EH (cell line): ENCODE measurements around the gene IL31.
"Not testable (repeated sequence)": the region's sequence is repeated elsewhere in the genome, so short reads cannot be mapped to it uniquely, and the experiment has no call there.

ENCODE experiments used
- DNase-seq: peaks from one replicate; pipeline ENCODE4 v3.0.0-alpha.2; 2015; ENCODE audit warnings: low read depth

Gene IL31

DNA sequence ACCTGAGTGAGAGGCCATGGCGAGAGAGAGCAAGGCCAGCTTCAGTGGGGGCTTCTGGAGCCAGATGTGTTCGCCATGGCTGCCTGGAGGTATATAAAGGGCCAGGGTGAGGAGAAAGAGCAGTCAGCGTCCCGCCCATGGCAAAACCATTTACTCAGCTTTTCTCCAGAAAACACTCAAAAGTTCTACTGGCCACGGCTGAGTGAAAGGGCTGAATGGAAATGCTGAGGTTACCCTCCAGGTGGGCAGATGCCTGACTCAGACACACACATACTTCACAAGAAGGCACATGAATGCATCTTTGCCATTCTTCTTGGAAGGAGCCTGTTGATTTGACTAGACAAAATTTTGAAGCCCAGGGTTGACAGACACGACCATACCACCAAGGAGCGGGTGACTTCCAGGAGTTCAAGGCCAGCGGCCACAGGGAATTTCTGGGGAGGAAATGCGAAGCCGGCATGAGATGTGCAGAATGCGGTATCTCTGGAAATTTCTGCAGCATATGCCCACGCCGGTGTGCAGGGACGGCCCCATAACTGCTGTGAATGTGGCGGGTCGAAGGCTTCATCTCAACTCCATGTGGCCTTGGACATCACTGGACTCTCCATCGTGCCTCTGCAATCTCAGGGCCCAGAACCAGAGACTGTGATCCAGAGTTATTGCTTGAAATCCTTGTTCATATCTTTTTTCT is at the start of gene IL31:
TSS of gene IL31 (minus strand) at position 67 of the 691 bp plus-strand sequence. CDS start at position 18, 49 bp downstream.
- no peak for DNase-seq

DNA sequence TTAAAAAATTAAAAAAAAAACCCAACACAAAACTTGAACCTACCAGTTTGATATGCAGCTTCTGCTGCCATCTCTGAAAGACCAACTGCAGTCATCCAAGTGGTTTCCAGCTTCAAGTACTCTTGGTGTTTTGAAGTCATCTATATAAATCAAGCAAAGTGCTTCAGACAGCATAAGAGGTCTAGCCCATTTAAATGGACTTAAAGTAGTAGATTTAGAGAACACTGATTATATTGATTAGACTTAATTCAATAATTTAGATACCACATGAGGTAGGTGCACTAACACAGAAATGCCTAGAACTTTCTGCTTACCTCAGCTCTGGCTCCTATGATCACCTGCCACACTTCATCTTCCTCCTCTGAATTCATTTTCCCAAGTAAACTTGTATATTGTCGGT is 42.4 kb upstream of the IL31 start:
- DNase-seq = no peak

DNA sequence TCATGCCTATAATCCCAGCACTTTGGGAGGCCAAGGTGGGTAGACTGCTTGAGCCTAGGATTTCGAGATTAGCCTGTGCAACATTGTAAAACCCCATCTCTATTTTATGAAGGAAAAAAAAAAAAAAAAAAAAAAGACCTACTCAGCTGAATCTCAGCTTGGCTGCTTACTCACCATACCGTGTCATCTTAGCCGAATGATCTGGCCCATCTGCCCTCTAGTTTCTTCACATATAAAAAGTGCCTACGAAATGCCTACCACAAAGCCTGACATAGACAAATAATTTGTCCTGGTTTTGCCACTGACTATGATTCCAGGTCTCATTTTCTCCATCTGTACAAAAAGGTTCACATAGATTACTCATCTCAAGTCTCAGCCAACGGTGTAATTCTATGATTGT is 41.8 kb upstream of the IL31 start:
- DNase-seq = no peak

DNA sequence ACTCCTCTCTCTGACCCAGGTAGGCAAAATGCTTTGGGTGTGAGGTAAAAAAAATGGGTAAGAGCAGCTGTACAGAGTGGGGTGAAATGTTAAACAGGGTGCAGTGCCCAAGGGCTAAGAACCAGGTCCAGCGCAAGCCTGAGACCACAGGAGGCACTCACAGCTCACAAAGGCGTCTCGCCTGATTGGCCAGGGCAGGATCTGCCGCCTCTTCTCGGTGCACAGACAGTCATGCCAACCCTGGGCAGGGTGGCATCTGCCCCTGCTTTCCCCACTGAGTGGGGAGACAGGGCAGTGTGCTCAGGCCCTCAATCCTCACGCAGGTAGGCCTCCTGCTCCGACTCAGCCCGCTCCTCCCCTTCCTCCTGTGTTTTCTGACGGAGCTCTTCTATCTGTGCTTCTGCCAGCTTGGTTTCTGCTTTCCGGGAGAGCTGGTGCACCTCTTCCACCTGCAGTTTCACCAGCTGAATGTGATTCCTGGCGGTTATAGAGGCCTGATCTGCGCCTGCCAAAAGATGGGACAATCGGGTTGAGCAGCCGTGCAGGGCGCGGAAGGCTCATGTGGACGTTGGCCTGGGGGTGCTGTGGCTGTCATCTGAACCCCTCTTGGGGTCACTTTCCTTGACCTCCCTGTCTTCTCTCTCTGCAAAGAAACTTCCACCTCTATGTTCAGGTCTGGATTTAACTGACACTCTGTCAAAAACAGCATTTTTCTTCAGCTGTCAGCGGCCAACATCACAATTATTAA is 34.2 kb upstream of the IL31 start:
- no peak for DNase-seq

DNA sequence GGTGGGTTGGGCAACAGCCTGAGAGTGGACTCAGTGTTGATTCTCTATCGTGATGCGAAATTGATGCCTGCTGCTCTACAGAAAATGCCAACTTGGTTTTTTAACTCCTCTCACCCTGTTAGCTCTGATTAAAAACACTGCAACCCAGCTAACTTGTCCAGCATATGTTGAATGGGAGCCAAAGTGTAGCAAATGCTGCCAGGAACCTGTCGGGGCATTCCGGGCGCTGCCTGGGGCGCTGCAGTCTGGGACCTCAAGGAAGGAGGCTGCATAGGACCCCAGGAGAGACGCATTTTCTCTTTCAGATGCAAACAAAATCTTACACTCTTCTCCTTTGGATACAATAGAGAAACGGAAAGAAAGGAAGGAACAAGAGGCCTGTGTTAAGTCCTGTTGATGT is 33.4 kb upstream of the IL31 start:
- no peak for DNase-seq

DNA sequence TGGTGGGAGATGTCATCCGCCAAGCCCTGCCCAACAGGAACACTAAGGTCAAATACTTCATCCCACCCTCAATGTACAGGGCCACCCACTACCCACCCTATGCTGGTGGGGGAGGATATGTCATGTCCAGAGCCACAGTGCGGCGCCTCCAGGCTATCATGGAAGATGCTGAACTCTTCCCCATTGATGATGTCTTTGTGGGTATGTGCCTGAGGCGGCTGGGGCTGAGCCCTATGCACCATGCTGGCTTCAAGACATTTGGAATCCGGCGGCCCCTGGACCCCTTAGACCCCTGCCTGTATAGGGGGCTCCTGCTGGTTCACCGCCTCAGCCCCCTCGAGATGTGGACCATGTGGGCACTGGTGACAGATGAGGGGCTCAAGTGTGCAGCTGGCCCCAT is 33.0 kb upstream of the IL31 start:
- no peak for DNase-seq

DNA sequence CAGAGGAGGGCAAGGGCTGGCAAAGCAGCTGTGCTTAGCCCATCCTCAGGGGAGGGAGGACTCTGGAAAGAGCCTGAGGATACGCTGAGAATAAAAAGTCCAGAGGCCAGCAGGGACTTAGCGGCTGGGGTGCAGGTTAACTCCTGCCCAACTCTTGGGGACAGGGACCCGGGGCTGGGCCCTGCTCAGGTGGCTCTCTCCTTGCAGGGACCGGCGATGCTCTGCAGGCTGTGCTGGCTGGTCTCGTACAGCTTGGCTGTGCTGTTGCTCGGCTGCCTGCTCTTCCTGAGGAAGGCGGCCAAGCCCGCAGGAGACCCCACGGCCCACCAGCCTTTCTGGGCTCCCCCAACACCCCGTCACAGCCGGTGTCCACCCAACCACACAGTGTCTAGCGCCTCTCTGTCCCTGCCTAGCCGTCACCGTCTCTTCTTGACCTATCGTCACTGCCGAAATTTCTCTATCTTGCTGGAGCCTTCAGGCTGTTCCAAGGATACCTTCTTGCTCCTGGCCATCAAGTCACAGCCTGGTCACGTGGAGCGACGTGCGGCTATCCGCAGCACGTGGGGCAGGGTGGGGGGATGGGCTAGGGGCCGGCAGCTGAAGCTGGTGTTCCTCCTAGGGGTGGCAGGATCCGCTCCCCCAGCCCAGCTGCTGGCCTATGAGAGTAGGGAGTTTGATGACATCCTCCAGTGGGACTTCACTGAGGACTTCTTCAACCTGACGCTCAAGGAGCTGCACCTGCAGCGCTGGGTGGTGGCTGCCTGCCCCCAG is 32.3 kb upstream of the IL31 start:
- DNase-seq = no peak

DNA sequence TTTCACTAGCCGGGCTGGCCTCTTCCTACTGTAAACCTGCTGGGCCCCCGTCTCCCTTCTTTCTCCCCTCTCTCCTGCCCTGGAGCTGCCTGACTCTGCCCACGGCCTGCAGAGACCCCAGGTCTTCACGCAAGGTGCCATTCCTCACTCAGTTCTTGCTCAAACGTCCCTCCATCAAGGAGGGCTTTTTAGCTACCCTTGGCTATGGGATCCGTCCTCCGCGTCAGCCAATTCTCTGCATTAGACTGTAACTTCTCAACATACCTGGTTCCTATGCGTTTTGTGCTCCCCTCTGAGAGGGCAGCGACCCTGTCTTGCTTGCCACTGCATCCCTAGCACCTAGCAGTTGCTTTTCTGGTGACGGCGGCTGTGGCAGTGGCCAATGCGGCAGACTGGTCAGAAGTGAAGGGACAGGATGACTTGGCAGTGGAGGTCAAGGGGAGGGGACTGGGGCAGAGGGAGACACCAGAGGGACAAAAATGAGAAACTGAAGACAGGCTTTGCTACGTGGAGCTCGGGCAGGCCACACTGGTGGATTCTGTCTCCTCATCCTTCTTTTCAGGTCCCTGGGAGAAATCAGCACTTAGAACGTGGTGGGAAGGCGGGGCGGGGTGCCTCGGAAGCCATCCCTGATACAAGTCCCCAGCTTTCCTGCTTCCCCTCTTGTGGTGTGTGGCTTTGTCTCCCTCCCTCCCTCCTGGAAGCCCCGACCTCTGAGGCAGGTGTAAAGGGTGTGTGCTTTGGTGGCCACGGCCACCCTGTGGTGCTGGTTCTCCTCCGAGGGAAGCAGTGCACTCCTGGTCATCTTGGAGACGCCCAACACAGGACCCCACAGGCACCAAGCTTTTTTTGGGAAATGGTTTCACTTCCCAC is 31.3 kb upstream of the IL31 start:
- no peak for DNase-seq

DNA sequence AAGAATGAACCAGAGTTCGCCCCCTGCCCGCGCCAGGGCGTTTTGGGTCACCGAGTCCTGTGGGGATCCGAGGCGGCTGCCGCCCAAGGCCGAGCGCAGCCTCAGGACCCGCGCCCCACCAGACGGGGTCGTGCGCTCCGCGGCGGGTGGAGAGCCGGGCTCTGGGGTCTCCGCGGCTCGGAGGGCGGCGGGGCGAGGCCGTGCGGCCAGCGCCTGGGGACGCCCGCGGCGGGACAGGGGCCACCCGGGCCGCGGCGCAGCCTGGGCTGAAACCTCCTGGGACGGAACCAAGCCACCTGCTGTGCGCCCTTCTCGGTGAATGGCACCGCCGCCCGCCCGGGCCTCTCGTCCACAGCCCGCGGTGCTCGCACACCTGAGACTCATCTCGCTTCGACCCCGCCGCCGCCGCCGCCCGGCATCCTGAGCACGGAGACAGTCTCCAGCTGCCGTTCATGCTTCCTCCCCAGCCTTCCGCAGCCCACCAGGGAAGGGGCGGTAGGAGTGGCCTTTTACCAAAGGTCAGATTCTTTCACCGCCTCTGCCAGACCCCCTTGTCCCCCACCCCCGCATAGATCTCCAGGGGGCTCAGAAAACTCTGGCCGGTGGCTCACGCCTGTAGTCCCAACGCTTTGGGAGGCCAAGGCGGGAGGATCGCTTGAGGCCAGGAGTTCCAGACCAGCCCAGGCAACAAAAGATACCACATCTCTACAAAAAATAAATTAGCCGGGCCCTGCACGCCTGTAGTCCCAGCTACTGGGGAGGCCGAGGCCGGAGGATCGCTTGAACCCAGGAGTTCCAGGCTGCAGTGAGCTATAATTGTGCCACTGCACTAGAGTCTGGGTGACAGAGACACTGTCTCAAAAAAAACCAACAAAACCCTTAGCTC is 30.4 kb upstream of the IL31 start:
- DNase-seq = no peak

DNA sequence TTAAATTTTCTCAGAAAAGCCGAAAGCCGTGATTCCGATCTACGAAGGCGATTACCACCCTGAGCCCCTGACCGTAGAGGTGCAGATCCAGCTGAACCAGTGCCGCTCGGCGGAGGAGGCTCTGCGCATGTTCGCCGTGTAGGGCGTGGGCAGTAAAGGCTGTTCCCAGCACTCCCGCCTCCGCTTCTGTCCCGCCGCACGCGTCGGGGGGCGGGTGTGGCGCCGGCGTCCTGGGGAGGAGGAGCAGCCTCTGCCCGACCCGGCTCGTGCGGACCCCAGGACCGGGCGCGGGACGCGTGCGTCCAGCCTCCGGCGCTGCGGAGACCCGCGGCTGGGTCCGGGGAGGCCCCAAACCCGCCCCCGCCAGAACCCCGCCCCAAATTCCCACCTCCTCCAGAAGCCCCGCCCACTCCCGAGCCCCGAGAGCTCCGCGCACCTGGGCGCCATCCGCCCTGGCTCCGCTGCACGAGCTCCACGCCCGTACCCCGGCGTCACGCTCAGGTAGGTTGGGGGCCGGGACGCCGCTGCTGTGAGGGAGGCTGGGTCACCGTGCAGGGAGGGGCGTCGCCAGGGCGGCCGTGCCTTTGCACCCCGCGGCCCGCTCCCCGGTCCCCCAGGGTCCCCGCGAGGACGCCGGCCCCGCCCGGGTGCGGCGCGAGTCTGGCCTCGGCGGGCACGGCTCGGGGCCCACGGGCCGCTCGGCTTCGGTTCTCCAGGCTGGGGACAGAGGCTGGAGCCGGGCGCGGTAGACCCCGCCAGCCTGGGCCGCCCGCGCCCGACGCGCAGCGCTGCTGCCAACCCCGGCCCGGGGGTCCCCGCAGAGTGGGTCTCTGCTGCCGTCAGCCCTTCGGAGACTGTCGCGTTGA is 29.5 kb upstream of the IL31 start, which contains the start of gene B3GNT4:
TSS of gene B3GNT4 (plus strand) at position 409 of the 866 bp plus-strand sequence. CDS start 910 bp downstream, outside the sequence.
- DNase-seq = peak; percentile 61

DNA sequence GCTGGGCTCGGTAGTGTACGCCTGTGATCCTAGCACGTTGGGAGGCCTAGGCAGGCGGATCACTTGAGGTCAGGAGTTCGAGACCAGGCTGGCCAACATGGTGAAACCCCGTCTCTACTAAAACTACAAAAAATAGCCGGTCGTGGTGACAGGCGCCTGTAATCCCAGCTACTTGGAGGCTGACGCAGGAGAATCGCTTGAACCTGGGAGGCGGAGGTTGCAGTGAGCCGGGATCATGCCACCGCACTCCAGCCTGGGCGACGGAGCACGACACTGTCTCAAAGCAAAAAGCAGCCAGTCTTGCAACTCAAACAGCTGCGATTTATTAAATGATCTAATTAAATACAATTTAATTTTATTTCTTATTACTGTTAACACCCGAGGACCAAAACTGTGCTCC is 28.8 kb upstream of the IL31 start:
- DNase-seq = not testable (repeated sequence)

DNA sequence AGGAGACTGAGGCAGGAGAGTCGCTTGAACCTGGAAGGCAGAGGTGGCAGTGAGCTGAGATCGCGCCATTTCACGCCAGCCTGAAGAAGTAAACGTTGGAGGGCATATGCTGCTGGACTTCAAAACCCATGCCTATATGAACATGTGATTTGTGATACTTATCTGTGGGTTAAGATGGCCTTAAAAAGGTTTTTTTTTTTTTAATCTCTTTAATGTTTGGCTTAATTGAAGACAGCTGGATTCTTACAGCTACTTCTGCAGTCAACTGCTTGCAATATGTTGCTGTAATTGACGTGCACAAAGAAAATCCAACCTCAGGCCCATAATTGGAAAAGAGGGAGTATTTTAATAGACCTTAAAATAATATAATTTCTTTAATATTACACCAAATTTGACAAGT is 28.0 kb upstream of the IL31 start:
- no peak for DNase-seq

DNA sequence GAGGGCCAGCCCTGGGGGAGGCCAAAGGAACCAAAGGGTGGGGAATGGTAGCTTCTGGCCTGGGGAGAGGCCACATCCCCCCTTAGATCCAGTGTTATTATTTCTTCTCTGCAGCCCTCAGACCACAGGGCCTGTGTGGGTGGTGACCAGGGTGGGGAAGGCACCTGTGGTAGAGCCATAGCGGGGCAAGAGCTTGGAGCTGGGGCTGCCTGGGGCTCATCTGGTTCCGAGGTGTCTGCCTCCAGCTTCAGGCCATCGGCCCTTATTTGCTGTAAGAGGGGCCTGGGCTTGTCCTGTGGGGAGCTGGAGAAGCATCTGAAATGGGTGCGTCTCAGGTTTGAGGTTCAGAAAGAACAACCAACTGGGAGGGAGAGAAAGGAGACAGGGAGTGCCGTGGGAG is 27.4 kb upstream of the IL31 start:
- DNase-seq = no peak

DNA sequence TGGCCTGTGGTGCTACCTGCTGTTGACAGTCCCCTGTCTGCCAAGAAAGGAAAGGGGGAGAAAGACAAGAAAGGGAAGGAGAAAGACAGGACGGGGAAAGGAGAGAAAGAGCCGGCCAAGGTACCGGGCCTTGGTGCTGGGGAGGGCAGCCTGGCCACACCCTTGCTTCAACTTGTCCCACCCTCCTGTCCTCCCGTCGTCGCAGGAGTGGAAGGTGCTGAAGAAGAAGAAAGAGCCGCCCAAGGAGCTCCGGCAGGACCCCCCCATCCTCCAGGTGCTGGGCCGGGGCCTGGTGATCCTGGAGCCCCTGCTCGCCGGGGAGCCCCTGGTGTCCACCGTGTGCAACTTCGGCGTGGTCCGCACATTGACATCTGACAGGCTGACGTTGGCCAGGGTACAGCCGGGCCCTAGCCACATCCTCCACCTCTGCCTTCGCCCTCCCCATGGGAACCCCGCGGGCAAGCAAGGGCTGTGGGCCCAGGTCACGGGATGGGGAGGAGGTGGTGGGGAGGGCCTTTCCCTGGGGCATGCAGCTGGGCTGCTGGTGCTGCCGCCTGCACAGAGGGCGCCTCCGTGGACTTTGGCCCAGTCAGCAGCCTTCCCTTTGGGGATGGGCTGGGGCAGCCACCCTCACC is 26.6 kb upstream of the IL31 start:
- DNase-seq = no peak

DNA sequence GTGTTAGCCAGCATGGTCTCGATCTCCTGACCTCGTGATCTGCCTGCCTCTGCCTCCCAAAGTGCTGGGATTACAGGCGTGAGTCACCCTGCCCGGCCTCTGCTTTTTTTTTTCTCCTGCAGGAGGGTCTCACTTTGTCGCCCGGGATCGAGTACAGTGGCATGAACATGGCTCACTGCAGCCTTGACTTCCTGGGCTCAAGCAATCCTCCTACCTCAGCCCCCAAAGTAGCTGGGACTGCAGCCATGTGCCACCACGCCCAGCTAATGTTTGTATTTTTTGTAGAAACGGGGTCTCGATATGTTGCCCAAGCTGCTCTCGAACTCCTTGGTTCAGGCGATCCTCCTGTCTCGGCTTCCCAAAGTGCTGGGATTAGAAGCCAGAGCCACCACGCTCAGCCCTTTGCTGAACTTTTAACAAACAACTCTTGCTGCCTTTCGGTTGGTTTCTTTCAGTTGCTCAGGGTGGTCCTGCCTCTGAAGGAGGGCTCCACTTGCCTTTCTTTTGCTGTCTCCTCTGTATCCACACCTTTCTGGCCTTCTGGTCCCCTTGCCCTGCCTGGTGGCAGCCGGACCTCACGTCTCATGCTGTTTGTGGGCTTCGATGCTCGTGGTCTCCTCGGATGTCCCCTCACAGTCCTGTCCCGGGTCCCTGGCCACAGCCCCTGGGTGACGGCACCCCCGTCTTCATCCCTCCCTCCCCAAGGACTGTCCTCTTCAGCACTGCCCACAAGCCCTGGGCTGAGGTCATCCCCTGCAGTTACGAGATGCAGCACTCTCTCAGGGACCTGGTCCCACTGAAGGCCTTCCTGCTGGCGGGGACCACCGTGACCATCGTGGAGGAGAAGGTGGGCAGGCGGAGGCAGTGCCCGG is 25.7 kb upstream of the IL31 start:
- DNase-seq = no peak

DNA sequence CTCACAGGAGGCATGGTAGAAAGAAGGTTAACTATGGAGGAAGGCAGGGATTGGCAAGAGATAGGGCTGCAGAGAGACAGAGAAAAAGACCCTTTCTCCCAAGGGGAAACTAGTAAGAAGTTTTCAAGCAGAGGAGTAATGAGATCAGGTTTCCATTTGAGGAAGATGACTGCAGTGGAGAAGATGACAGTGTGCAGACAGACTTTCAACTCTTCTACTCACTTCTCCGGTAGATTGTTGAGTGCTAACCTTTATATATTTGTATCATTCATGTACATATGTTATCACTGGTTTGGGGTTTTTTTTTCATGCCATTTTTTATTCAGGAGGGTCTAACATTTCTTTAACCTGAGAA is 23.6 kb upstream of the IL31 start:
- DNase-seq = no peak

DNA sequence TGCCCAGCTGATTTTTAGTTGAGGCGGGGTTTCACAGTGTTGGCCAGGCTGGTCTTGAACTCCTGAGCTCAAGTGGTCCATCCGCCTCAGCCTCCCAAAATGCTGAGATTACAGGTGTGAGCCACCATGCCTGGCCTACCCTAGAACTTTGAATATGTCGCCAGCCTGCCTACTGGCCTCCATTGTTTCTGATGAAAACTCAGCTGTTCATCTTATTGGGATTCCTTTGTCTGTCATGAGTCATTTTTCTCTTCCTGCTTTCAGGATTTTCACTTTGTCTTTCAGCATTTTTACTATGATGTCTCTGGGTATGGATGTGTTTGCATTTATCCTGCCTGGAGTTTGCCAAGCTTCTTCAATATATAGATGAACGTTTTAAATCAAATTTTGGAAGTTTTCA is 21.4 kb upstream of the IL31 start:
- no peak for DNase-seq

DNA sequence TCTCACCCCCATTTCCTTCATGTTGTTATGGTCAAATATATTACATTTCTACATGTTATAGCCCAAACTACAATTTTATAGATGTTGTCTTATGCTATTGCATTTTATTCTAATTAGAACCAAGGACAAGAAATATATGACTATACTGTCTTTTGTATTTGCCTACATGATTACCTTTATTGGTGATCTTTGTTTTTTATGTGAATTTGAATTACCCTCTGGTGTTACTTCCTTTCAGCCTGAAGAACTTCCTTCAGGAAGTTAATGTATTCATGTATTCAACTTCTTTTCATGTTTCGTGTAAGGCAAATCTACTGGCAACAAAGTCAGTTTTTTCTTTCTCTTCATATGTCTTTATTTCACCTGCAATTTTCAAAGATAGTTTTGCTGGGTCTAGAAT is 20.8 kb upstream of the IL31 start:
- DNase-seq = no peak

DNA sequence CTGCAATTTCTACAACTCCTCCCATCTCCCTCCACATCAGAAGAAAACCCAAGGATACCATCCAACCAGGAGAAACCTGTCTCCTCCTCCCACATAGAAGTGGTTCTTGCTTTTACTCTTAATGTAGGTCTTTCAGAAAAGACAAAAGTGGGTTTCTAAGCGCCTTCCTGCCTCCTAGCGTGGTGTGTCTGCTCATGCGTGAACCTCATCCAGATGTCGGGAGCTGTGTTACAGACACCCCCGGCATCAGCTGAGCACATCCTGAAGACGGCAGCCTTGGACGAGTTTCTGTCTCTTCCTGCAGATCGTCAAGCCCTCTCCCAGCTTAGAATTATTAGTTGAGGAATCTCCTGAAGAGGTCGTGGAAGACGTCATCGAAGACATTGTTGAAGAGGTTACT is 18.4 kb upstream of the IL31 start:
- DNase-seq = no peak
